Measurements from ENCODE around the gene CTBP2. TPM values are rescaled to one million over a fixed set of nuclear protein-coding genes. Genes with fewer than 3 reads are reported as not detected.
A peak's percentile ranks its signal among the peaks of the same experiment; 100 is the strongest.
"Not testable (repeated sequence)": the region's sequence is repeated elsewhere in the genome, so short reads cannot be mapped to it uniquely, and the experiment has no call there.

The CTBP2 gene
- total RNA-seq, 4 donors from 2014 or later, result 65.9 to 129 (median 71.2) TPM

- peak overlapping the region; percentile 74 for H3K27ac ChIP-seq
These were observed 75.6 kb downstream of the CTBP2 start for GRCh38 chr10:125084614-125085257.

GRCh38 chr10:125084191-125084613 is 76.2 kb downstream of the CTBP2 start:
- intact Hi-C loops (cut with DNase I; ENCODE audit: low total_unique reads), result no loop called here
- Histone ChIP-seq H3K9me3 (no peaks in the 10 kb centered on the region), H3K27me3 (no peaks in the 10 kb centered on the region), H3K36me3 (no peaks in the 10 kb centered on the region), H3K4me3 (no peak overlapping the region), H3K27ac (peak overlapping the region; percentile 74), H3K4me1 (peaks cover 9 to 27% of the 10 kb centered on the region in 2 donors)
- TF ChIP-seq POLR2A (IDR thresholded peaks at IDR 0.05) (no peak), CTCF (IDR thresholded peaks at IDR 0.05) (peak in 2 of 4 experiments; percentile 2 to 11)
- DNase-seq, result peak; percentile 59 to 68

More at GRCh38 chr10:125084614-125085257, 75.6 kb downstream of the CTBP2 start:
- Histone ChIP-seq H3K4me3 (no peak overlapping the region), H3K9me3 (no peaks in the 10 kb centered on the region), H3K4me1 (peaks cover 9 to 32% of the 10 kb centered on the region in 2 donors), H3K27me3 (no peaks in the 10 kb centered on the region), H3K36me3 (no peaks in the 10 kb centered on the region)
- DNase-seq, result peak; percentile 46 to 57
- intact Hi-C loops (cut with DNase I; ENCODE audit: low total_unique reads), result no loop called here
- TF ChIP-seq CTCF (IDR thresholded peaks at IDR 0.05) (no peak), POLR2A (IDR thresholded peaks at IDR 0.05) (no peak)

DNA sequence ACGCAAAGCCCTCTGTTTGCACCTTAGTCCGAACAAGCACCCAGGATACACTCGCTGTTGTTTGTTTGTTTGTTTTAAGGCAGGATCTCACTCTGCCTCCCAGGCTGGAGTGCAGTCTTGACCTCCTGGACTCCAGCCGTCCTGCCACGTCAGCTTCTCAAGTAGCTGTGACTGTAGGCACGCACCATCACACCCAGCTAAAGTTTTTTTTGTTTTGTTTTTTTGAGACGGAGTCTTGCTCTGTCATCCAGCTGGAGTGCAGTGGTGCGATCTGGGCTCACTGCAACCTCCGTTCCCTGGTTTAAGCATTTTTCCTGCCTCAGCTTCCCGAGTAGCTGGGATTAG is 76.8 kb downstream of the CTBP2 start:
- Histone ChIP-seq H3K9me3 (no peaks in the 10 kb centered on the region), H3K27me3 (no peaks in the 10 kb centered on the region), H3K36me3 (no peaks in the 10 kb centered on the region), H3K4me1 (peaks cover 9 to 27% of the 10 kb centered on the region in 2 donors), H3K4me3 (no peak overlapping the region), H3K27ac (peak overlapping the region; percentile 74)
- intact Hi-C loops (cut with DNase I; ENCODE audit: low total_unique reads), result no loop called here
- DNase-seq, result no peak
- TF ChIP-seq POLR2A (IDR thresholded peaks at IDR 0.05) (no peak), CTCF (IDR thresholded peaks at IDR 0.05) (no peak)

- DNase-seq, result no peak
- intact Hi-C loops (cut with DNase I; ENCODE audit: low total_unique reads), result no loop called here
- peaks cover 9 to 27% of the 10 kb centered on the region in 2 donors for H3K4me1 ChIP-seq
- H3K27me3 ChIP-seq, result no peaks in the 10 kb centered on the region
- peak overlapping the region in 1 of 2 donors; percentile 74 for H3K27ac ChIP-seq
- H3K36me3 ChIP-seq, result no peaks in the 10 kb centered on the region
- no peaks in the 10 kb centered on the region for H3K9me3 ChIP-seq
- H3K4me3 ChIP-seq, result no peak overlapping the region
- TF ChIP-seq POLR2A (IDR thresholded peaks at IDR 0.05) (no peak), CTCF (IDR thresholded peaks at IDR 0.05) (no peak)
These were observed 77.3 kb downstream of the CTBP2 start for GRCh38 chr10:125082881-125083575.

DNA sequence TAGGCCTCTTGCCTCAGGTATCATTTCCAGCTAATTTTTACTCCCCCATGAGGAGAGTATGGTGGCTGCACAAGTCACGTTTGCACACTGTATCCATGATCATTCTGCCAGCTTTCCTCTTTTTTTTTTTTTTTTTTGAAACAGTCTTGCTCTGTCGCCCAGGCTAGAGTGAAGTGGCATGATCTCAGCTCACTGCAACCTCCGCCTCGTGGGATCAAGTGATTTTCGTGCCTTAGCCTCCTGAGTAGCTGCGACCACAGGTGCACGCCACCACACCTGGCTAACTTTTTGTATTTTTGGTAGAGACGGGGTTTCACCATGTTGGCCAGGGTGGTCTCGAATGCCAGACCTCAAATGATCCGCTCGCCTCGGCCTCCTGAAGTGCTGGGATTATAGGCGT is 77.9 kb downstream of the CTBP2 start:
- H3K36me3 ChIP-seq; H3K27ac ChIP-seq; H3K27me3 ChIP-seq; H3K4me3 ChIP-seq; DNase-seq; intact Hi-C loops (cut with DNase I; ENCODE audit: low total_unique reads); H3K9me3 ChIP-seq: not testable (repeated sequence)
- peaks cover 9 to 27% of the 10 kb centered on the region in 2 donors for H3K4me1 ChIP-seq
